T47D (cell line): ENCODE data around the gene PARVG.

ENCODE experiments used
- DNase-seq, 2 experiments: peaks; one replicate each; pipeline versions ENCODE4 v3.0.0 to v3.0.0-alpha.2; 2011 to 2012; ENCODE audit warnings: low read depth in 1 of 2, low spot score in 1 of 2
- JUND ChIP-seq: IDR thresholded peaks from 2 replicates; pipeline ENCODE4 v1.6.1; 2012; ENCODE audit warnings: low read depth
- in situ Hi-C: cut with HindIII; loops from 2 replicates; pipeline ENCODE4 v1.10.0; 2016; ENCODE audit warnings: low sequenced_read_pairs, low pct_unique_long_range_greater_than_20kb

PARVG gene

GRCh38 chr22:44159811-44160210 lies 20.9 kb upstream of the PARVG start:
- no peak for TF ChIP-seq JUND
- in situ Hi-C loops, result no loop called here
- no peak for DNase-seq

GRCh38 chr22:44160421-44160820 lies 20.3 kb upstream of the PARVG start:
- TF ChIP-seq JUND, result no peak
- DNase-seq, result no peak
- in situ Hi-C loops, result no loop called here

- no peak for DNase-seq
- in situ Hi-C loops, result no loop called here
- TF ChIP-seq JUND, result no peak
Observed at GRCh38 chr22:44161673-44162072, 19.1 kb upstream of the PARVG start.

- no peak for DNase-seq
- TF ChIP-seq JUND, result no peak
- in situ Hi-C loops, result no loop called here
Observed at GRCh38 chr22:44162960-44163359, 17.8 kb upstream of the PARVG start.

- TF ChIP-seq JUND, result no peak
- no peak for DNase-seq
- in situ Hi-C loops, result no loop called here
Observed at GRCh38 chr22:44163536-44163935, 17.2 kb upstream of the PARVG start.

GRCh38 chr22:44164031-44164430 lies 16.7 kb upstream of the PARVG start:
- DNase-seq, result no peak
- TF ChIP-seq JUND, result no peak
- in situ Hi-C loops, result no loop called here

GRCh38 chr22:44165286-44165874 lies 15.3 kb upstream of the PARVG start:
- in situ Hi-C loops, result no loop called here
- DNase-seq, result no peak
- TF ChIP-seq JUND, result no peak

GRCh38 chr22:44166498-44167276 lies 14.0 kb upstream of the PARVG start:
- in situ Hi-C loops, result no loop called here
- DNase-seq, result no peak
- TF ChIP-seq JUND, result no peak

GRCh38 chr22:44167501-44167900 lies 13.2 kb upstream of the PARVG start:
- DNase-seq, result no peak
- in situ Hi-C loops, result no loop called here
- no peak for TF ChIP-seq JUND

GRCh38 chr22:44168206-44168605 lies 12.5 kb upstream of the PARVG start:
- no peak for DNase-seq
- TF ChIP-seq JUND, result no peak
- in situ Hi-C loops, result no loop called here

GRCh38 chr22:44170470-44170869 lies 10.3 kb upstream of the PARVG start:
- in situ Hi-C loops, result no loop called here
- no peak for DNase-seq
- no peak for TF ChIP-seq JUND

- DNase-seq, result no peak
- in situ Hi-C loops, result no loop called here
- TF ChIP-seq JUND, result no peak
Observed at GRCh38 chr22:44171561-44171960, 9.2 kb upstream of the PARVG start.

- no peak for TF ChIP-seq JUND
- in situ Hi-C loops, result no loop called here
- no peak for DNase-seq
Observed at GRCh38 chr22:44172370-44173108, 8.2 kb upstream of the PARVG start.
